HG03439 (cell line): ENCODE measurements around the gene LSAMP.
"Not testable (repeated sequence)": the region's sequence is repeated elsewhere in the genome, so short reads cannot be mapped to it uniquely, and the experiment has no call there.

Source experiments
- ATAC-seq: cut with Tn5 transposase; IDR thresholded peaks from one replicate; pipeline ENCODE4 v1.9.1; 2021; ENCODE audit warnings: mild to moderate bottlenecking, moderate library complexity; ENCODE audit not compliant: unreplicated experiment

Gene LSAMP

GRCh38 chr3:116246406-116246980, 198.8 kb downstream of the LSAMP start:
- ATAC-seq = no peak

GRCh38 chr3:116242825-116243224, 202.5 kb downstream of the LSAMP start:
- ATAC-seq = no peak

GRCh38 chr3:116241677-116242076, 203.6 kb downstream of the LSAMP start:
- no peak for ATAC-seq

- no peak for ATAC-seq
These were observed 205.0 kb downstream of the LSAMP start for GRCh38 chr3:116240261-116240660.

GRCh38 chr3:116238846-116239565, 206.3 kb downstream of the LSAMP start:
- no peak for ATAC-seq

- ATAC-seq = no peak
These were observed 211.5 kb downstream of the LSAMP start for GRCh38 chr3:116233711-116234357.

GRCh38 chr3:116230431-116231020, 214.8 kb downstream of the LSAMP start:
- no peak for ATAC-seq

- no peak for ATAC-seq
These were observed 219.0 kb downstream of the LSAMP start for GRCh38 chr3:116226266-116226665.

GRCh38 chr3:116216761-116217160, 228.5 kb downstream of the LSAMP start:
- no peak for ATAC-seq

- no peak for ATAC-seq
These were observed 233.4 kb downstream of the LSAMP start for GRCh38 chr3:116211901-116212300.

- ATAC-seq = not testable (repeated sequence)
These were observed 236.5 kb downstream of the LSAMP start for GRCh38 chr3:116208830-116209229.

- no peak for ATAC-seq
These were observed 244.2 kb downstream of the LSAMP start for GRCh38 chr3:116200956-116201690.

- no peak for ATAC-seq
These were observed 246.2 kb downstream of the LSAMP start for GRCh38 chr3:116199063-116199462.

- ATAC-seq = no peak
These were observed 247.2 kb downstream of the LSAMP start for GRCh38 chr3:116198087-116198486.

GRCh38 chr3:116192464-116192863, 252.8 kb downstream of the LSAMP start:
- ATAC-seq = no peak

GRCh38 chr3:116191409-116191808, 253.9 kb downstream of the LSAMP start:
- no peak for ATAC-seq

- no peak for ATAC-seq
These were observed 255.2 kb downstream of the LSAMP start for GRCh38 chr3:116190095-116190494.

- ATAC-seq = no peak
These were observed 257.0 kb downstream of the LSAMP start for GRCh38 chr3:116188231-116188785.

- no peak for ATAC-seq
These were observed 259.2 kb downstream of the LSAMP start for GRCh38 chr3:116186049-116186448.

GRCh38 chr3:116181159-116181558, 264.1 kb downstream of the LSAMP start:
- ATAC-seq = no peak

- no peak for ATAC-seq
These were observed 266.2 kb downstream of the LSAMP start for GRCh38 chr3:116179091-116179490.
